Spleen (tissue), 11 donors: ENCODE results near the gene CNTN5. TPM values are rescaled to one million over a fixed set of nuclear protein-coding genes. Genes with fewer than 3 reads are reported as not detected.

ENCODE experiments used
- DNase-seq: peaks from one replicate; pipeline ENCODE4 v3.0.0-alpha.2; 2020
- H3K27ac ChIP-seq, 8 donors: fragments of 200-600 bp; sonication (generic) in 7 of 8; 1 replicate in 4 of 8; 2 replicates in 4 of 8; pipeline versions ENCODE4 v1.5.0 to v1.8.0; 2016 to 2021; ENCODE audit warnings: inconsistent platforms in 4 of 8, mild to moderate bottlenecking in 4 of 8, moderate library complexity in 1 of 8
- H3K27me3 ChIP-seq, 7 donors: fragments of 200-600 bp; sonication (generic) in 6 of 7; replicated peaks in 1 of 7; 1 replicate in 4 of 7; 2 replicates in 3 of 7; pipeline versions ENCODE4 v1.5.0 to v1.8.0; 2016 to 2021; ENCODE audit warnings: inconsistent platforms in 3 of 7, mild to moderate bottlenecking in 1 of 7
- H3K36me3 ChIP-seq, 6 donors: fragments of 200-600 bp; sonication (generic) in 5 of 6; 1 replicate in 4 of 6; 2 replicates in 2 of 6; pipeline versions ENCODE4 v1.5.0 to v1.8.0; 2016 to 2021; ENCODE audit warnings: inconsistent platforms in 2 of 6
- H3K4me1 ChIP-seq, 6 donors: fragments of 200-600 bp; sonication (generic) in 5 of 6; 1 replicate in 3 of 6; 2 replicates in 3 of 6; pipeline versions ENCODE4 v1.5.0 to v1.8.0; 2016 to 2021; ENCODE audit warnings: inconsistent platforms in 3 of 6
- H3K4me3 ChIP-seq, 8 donors: fragments of 200-600 bp; sonication (generic) in 7 of 8; 1 replicate in 4 of 8; 2 replicates in 4 of 8; pipeline versions ENCODE4 v1.5.0 to v1.8.0; 2016 to 2021; ENCODE audit warnings: inconsistent platforms in 4 of 8, mild to moderate bottlenecking in 4 of 8, moderate library complexity in 2 of 8
- H3K9me3 ChIP-seq, 8 donors: fragments of 200-600 bp; sonication (generic) in 7 of 8; 1 replicate in 4 of 8; 2 replicates in 4 of 8; pipeline versions ENCODE4 v1.5.0 to v1.8.0; 2016 to 2021; ENCODE audit warnings: inconsistent platforms in 4 of 8
- CTCF ChIP-seq, 11 experiments: fragments of 200-600 bp in 7 of 11; fragments of 450-650 bp in 4 of 11; sonication (generic) in 4 of 11; IDR thresholded peaks in 8 of 11; conservative IDR thresholded peaks in 3 of 11; 1 replicate in 7 of 11; 2 replicates in 4 of 11; pipeline versions ENCODE4 v1.4.0 to v1.8.0; 2016 to 2021; ENCODE audit warnings: antibody characterized with exemption in 11 of 11, inconsistent platforms in 4 of 11, mild to moderate bottlenecking in 1 of 11
- POLR2A ChIP-seq, 3 donors: fragments of 450-650 bp; IDR thresholded peaks; one replicate each; pipeline ENCODE4 v1.5.1; 2017; ENCODE audit warnings: antibody characterized with exemption in 3 of 3, mild to moderate bottlenecking in 1 of 3
- POLR2AphosphoS5 ChIP-seq, 3 donors: sonication (generic); formaldehyde crosslinking; IDR thresholded peaks; one replicate each; pipeline ENCODE4 v1.5.1; 2017; ENCODE audit warnings: antibody characterized with exemption in 3 of 3
- WGBS, 5 donors: extraction: QIAGEN DNeasy Blood & Tissue Kit in 3 of 5; methylation state at CpG; one replicate each; pipeline versions ENCODE4 v1.1.5 to v1.1.7; 2013 to 2018; 5-methylcytosine and 5-hydroxymethylcytosine counted together
- intact Hi-C: fragments of 100-400 bp; cut with DNase I; formaldehyde crosslinking; loops from one replicate; pipeline ENCODE4 v1.15.0; 2023; ENCODE audit warnings: low total_unique reads
- polyA plus RNA-seq, 3 donors: library from polyadenylated mRNA; stranded (reverse); fragments of 200-250 nt; gene quantifications; one replicate each; pipeline ENCODE4 v1.2.1, GENCODE V29; 2013
- total RNA-seq, 7 donors: library from RNA; depleted of rRNA in 3 of 7; stranded (reverse); fragments of >200 nt in 3 of 7; fragmentation: NEBNext Ultra II Directional in 4 of 7; extraction: Animal tissue kit (Norgen Biotek cat#: 25700) in 4 of 7; gene quantifications; one replicate each; pipeline versions ENCODE4 v1.1.0 to v1.2.1, GENCODE V29; 2016 to 2021
- donor health status: healthy with polysubstance abuse.
- donor health status: DM: no; HTN: no; CAD: no; lungs with moderate emphysema.
- donor health status: DM: no; HTN: no; CAD: no.
- donor health status: Bipolar disorder and iron deficiency.
- donor health status: healthy.
- donor health status: DM: no; HTN: no; CAD: no.
- donor health status: DM: yes; HTN: yes; CAD: no.

CNTN5 gene
- total and polyA plus RNA-seq, 10 donors, result 0.02 TPM; not detected in 8

- no peak overlapping the region for H3K27ac ChIP-seq
- no peaks in the 10 kb centered on the region for H3K27me3 ChIP-seq
- no peak overlapping the region for H3K4me3 ChIP-seq
- TF ChIP-seq CTCF (IDR thresholded peaks at IDR 0.05 in 8 of 11, conservative IDR thresholded peaks at IDR 0.05 in 3 of 11) (no peak), POLR2A (IDR thresholded peaks at IDR 0.05) (no peak), POLR2AphosphoS5 (IDR thresholded peaks at IDR 0.05) (no peak)
- intact Hi-C loops, result no loop called here
- H3K36me3 ChIP-seq, result no peaks in the 10 kb centered on the region
- peaks cover 0 to 12% (median 0%) of the 10 kb centered on the region in 8 donors for H3K9me3 ChIP-seq
- DNase-seq, result no peak
- WGBS, 5 donors, result 63 to 84% (median 75%) methylated on average over 1 of the region's 1 CpG
- H3K4me1 ChIP-seq, result no peaks in the 10 kb centered on the region
Observed at GRCh38 chr11:99238401-99238800, 217.7 kb downstream of the CNTN5 start.

GRCh38 chr11:99240192-99241030, 219.7 kb downstream of the CNTN5 start:
- 77 to 85% (median 80%) methylated on average over 8 of the region's 8 CpGs for WGBS, 5 donors
- peaks cover 0 to 12% (median under 1%) of the 10 kb centered on the region in 8 donors for H3K9me3 ChIP-seq

GRCh38 chr11:99241066-99241465, 220.3 kb downstream of the CNTN5 start:
- TF ChIP-seq CTCF (IDR thresholded peaks at IDR 0.05 in 8 of 11, conservative IDR thresholded peaks at IDR 0.05 in 3 of 11) (no peak), POLR2A (IDR thresholded peaks at IDR 0.05) (no peak), POLR2AphosphoS5 (IDR thresholded peaks at IDR 0.05) (no peak)
- WGBS, 5 donors, result 63 to 86% (median 75%) methylated on average over 2 of the region's 2 CpGs
- Histone ChIP-seq H3K4me1 (no peaks in the 10 kb centered on the region), H3K4me3 (no peak overlapping the region), H3K27ac (no peak overlapping the region), H3K36me3 (no peaks in the 10 kb centered on the region), H3K9me3 (peaks cover 0 to 12% (median 4%) of the 10 kb centered on the region in 8 donors), H3K27me3 (no peaks in the 10 kb centered on the region)
- DNase-seq, result no peak
- intact Hi-C loops, result no loop called here

More at GRCh38 chr11:99240192-99241030, 219.7 kb downstream of the CNTN5 start:
- Histone ChIP-seq H3K27me3 (no peaks in the 10 kb centered on the region), H3K36me3 (no peaks in the 10 kb centered on the region), H3K4me1 (no peaks in the 10 kb centered on the region), H3K27ac (no peak overlapping the region), H3K4me3 (no peak overlapping the region)
- TF ChIP-seq POLR2A (IDR thresholded peaks at IDR 0.05) (no peak), CTCF (IDR thresholded peaks at IDR 0.05 in 8 of 11, conservative IDR thresholded peaks at IDR 0.05 in 3 of 11) (no peak), POLR2AphosphoS5 (IDR thresholded peaks at IDR 0.05) (no peak)
- intact Hi-C loops, result no loop called here
- DNase-seq, result no peak

- TF ChIP-seq POLR2AphosphoS5 (IDR thresholded peaks at IDR 0.05) (no peak), POLR2A (IDR thresholded peaks at IDR 0.05) (no peak), CTCF (IDR thresholded peaks at IDR 0.05 in 8 of 11, conservative IDR thresholded peaks at IDR 0.05 in 3 of 11) (no peak)
- Histone ChIP-seq H3K9me3 (peaks cover 0 to 15% (median 4%) of the 10 kb centered on the region in 8 donors), H3K27ac (no peak overlapping the region), H3K4me3 (no peak overlapping the region), H3K4me1 (no peaks in the 10 kb centered on the region), H3K36me3 (no peaks in the 10 kb centered on the region), H3K27me3 (no peaks in the 10 kb centered on the region)
- intact Hi-C loops, result no loop called here
- no peak for DNase-seq
- 75 to 90% (median 86%) methylated on average over 3 of the region's 3 CpGs for WGBS, 5 donors
Observed at GRCh38 chr11:99244613-99245012, 223.9 kb downstream of the CNTN5 start.
